ENCODE results near the gene NDRG3.
"Not testable (repeated sequence)": the region's sequence is repeated elsewhere in the genome, so short reads cannot be mapped to it uniquely, and the experiment has no call there.

The NDRG3 gene

DNA sequence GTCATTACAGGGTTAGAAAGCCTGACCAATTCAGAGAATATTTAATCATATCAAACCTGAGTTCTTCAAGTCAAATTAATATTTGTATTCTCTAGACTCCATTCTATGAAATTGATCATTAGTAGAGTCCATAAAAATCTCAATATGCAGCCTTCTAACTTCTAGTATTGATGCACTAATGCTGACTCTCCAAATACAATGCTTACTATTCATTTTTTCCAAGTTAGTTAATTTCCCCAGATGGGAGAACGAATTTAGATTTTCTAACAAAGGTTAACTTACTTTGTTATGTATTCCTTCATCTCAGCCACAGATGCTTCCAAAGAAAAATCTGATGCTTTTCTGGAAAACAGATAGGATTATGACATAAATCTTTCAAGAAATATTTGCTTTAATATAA is 12.4 kb upstream of the NDRG3 start:
- no peak for DNase-seq

DNA sequence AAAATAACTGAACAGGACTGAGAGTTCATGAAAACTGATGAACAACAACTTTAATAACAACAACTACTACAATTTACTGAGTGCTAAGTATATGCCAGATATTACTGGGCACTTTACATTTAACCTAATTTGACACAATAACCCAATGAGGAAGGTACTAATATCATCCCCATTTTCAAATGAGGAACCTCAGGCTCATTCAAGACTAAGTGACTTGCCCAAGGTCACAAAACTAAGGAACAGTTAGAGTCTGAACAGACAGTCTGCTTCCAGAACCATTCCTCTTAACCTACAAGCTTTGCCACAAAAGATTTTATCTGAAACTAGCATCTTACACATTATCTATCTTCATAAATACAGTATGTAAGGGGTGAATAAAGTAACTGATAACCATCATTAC is 10.6 kb upstream of the NDRG3 start:
- no peak for DNase-seq

DNA sequence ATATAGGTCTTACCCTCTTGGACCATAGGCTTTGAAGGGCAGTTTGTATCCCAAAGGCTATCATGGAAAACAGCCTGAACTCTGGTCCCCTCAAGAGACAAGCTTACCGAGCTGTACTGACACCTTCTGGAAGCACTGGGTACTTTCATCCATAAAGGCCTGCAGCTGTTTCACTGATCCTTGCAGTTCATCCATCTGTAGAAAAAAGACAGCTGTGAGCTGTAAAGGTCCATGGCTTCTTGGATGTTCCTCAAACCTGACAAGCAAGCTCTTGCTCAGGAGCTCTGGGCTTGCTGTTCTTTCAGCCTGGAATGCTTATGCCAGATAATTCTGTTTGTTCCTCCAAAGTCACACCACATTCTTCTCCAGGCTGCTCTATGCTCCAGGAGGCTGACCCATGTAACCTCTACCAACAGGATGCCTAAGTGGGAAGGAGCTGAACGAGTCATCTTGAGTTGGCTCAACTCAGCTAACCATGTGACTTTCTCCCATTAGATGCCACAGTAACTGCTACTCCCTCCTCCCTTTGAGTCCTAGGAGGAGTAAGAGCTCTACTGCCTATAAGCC is 8.8 kb upstream of the NDRG3 start:
- peak; percentile 39 to 67 for DNase-seq

DNA sequence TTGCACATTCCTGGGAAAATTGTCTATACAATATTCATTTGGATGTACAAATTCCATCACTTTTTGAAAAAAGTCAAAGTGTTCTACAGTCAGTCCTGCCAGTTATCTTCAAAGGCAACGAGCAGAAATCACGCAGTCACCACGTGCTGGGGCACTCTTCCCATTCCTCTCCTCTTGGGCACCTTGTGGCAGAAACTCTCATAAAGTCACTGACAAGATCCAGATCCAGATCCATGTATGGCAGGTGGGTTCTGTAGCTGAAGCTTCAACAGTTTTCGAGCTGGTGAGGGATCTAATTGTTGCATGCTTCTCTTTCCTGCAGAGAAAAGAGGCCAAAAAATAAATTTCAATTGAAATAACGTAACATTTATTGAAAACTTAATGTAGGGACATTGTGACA is 6.7 kb upstream of the NDRG3 start:
- DNase-seq = no peak

DNA sequence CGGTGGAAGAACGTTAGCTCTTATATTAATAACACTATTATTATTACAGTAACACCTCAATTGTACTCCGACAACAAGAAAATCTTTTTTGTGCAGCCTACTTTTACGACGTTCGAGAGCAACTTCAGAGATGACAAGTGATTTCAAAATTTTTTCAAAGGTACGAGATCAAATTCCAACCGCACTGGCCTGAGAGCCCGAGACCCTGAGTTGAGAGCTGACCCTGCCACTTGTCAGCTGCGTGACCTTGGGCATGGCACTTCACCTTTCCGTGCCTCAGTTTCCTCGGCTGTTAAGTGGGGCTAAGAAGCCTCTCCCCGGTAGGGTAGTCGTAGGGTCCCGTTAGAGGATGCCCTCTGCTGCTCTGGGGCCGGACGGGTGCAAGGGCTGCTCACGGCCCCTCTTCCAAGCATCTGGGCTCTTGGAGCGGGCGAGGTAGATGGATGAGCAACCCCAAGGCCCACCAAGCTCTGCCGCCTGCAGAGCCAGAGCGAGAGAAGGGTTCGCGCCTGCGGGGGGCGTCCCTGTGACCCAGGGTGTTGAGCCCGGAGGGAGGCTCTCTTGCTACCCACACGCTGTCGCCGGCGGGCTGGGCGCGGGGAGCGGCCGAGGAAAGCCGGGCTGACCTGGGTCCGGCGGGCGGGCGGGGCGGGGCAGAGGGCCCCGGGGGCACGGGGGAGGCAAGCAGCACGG is 510 bp downstream of the NDRG3 start:
- no peak for DNase-seq

DNA sequence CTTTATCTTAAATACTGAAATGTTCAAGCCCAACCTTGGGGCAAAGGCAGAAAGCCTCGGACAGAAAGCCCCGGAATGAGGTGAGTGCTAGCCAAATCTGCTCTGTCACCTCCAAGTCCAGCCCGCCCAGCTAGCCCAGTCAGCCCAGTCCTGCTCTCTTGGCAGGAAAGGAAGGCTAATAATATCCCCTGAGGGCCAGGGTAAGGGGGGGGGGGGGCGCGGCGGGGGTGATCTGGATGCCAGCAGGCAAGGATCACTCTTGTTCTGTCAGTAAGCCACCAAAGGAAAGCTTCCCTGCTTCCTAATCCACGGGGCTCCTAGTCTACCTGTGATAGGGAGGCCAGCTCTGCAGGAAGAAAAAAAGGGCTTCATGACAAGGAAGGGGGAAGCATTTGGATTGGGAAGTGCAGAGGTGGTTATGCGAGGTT is 1.1 kb downstream of the NDRG3 start:
- DNase-seq = no peak

DNA sequence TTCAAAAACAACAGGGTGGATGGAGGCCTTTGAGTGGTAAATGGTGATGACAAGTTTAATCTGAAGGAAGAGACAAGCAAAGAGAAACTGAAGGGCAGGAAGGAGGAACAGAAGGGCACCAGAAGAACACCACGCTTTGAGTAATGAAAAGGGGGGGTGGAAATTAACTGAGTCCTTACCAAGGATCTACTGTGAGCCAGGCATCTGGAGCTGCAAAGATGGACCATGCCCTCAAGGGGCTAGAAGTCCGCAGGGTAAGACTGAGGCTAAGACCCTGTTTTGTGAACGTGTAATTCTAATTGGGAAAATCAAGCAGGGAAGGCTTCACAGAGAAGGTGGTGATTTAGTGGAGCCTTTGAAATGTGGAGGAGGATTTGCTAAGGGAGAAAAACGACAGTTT is 1.6 kb downstream of the NDRG3 start:
- DNase-seq = no peak

DNA sequence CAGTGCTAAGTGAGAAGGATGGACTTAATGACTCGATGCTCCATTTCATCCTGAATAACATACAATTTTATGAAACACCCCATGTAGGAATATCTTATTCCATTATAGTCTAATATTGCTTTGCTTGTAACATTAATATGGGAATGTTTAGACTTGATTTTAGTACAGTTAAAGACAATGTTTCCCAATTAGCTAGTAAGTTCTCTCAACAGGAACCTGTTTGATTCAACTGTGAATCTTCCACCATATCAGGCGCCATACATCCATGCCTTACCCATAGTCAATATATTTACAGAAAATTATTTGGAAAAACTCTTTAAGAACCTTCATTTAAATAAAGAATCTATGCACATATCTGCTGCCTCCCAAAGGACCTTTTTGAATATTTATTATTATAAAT is 3.3 kb downstream of the NDRG3 start:
- no peak for DNase-seq

DNA sequence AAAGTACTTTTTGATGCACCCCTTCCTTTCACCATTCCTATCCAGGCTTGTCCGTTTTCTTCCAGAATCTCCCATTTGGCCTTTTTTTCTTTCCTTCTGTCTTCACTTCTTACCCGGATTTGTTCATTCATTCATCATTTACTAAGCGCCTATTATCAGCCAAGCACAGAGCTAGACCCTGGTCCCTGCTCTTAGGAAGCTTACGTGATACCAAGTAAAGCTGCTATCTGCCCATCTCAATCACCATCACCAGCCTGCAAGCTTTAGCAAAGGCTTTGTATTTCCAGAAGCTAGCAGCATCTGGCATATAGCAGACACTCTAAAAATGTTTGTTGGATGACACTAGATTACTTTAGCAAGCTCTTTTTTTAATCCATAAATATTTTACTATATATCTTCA is 4.8 kb downstream of the NDRG3 start:
- no peak for DNase-seq

DNA sequence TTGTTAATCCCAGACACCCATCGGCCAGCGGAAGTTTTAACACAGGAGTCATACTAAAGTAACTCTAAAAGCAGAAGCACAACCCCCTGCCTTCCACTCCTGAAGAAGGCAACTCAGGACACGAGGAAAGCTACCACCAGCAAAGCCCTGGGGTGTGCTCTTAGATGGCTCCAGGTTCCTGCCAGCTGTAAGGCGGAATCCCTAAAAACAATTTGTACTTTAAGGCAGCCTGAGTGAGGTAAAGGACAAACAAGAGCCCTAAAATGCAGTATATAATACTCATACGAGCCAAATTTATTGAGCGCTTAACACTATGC is 8.7 kb downstream of the NDRG3 start:
- DNase-seq = no peak

DNA sequence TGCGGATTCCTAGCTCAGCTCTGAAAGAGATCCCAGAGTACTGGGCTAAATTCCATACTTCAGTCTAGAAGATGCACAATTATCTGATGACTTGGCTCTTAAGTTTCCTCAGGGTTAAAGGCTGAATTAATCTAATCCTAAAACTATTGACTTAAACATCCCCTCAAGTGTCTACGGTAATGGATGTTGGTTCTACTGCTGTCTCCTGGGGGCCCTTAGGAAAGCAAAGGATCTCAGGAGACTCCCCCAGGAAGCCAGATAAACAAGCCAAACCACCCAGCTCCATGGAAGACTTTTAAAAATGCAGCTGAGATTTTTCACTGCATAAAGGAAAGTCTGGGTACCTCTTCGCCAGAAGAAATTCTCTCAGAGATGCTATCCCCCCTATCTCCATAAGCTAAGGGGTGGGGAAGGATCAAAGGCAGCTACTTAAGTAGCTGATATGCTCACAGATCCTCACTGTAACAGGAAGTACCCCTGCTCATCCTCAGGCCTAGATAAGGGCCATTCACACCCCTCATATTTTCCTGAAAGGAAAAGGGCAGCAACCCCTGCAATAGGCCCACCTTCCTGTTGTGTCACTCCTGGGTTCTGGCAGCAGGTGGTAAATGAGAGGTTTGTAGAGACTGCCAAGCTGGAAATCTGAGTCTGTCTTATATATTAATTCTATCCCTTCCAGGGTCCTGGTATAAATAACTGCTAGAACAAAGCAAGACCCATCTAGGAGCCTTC is 9.3 kb downstream of the NDRG3 start:
- no peak for DNase-seq

DNA sequence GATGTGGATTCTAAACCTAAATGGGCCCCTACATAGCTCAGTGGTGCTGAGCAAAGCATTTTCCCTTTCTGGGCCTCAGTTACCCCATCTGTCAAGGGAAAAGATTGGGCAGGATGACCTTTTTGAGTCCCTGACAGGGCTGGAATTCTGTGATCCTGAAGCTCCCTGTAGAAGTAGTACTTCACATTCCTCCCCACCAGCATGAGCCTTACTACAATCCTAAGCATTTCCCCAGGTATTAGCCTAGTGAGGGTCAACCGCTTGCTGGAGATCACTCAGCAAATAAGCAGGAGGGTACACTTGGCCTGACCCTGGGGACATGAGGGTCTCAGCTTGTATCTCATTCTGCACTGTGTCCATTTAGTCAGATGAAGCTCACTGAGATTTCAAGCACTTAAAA is 13.4 kb downstream of the NDRG3 start:
- DNase-seq = no peak

DNA sequence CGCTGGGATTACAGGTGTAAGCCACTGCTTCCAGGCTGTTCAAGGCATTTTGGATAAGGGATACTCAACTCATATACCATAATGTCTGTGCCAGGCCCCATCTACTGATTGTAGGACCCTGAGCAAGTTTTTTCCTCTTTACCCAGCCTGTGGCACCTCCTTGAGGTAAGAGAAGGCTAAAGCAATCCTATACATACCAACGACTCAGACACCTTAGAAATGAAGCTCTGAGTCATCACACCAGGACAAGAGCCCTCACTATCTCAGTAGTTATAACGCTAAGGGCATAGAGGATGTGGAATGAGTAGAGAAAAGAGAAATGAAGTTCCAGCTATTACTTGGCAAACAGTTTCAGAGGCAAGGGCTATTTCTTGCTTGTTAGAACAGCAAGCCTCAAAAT is 16.9 kb downstream of the NDRG3 start:
- peak in 1 of 2 donors; percentile 10 for DNase-seq

DNA sequence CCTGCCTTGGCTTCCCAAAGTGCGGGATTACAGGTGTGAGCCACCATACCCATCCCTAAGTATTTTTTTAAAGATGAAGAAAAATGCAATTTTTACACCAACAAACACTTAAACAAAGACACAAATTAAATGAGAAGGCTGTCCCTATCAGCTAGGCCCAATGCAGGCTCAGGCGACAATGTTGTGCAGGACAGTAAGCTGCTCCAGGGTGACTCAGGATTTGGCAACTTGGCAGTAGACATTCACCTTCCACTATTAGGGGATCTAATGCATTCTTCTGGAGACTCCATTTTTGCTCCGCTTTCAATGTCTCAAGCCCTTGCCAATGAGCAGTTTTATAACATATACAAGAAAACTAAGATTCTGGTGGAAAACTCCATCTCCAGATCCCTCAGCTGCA is 19.7 kb downstream of the NDRG3 start:
- DNase-seq = no peak

DNA sequence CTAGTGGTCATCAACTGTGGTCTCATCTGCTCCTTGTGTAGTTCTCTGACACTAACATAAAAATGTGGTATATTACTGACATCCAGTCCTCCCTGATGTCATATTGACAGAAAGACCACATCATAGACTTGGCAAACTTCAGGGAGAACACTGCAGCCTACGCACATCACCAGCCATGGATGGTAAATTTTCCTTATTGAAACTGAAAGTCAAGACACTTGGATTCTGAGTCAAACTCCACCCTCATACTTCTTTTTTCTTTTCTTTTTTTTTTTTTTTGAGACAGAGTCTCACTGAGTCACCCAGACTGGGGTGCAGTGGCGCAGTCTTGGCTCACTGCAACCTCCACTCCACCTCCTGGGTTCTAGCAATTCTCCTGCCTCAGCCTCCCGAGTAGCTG is 25.4 kb downstream of the NDRG3 start:
- DNase-seq = no peak

DNA sequence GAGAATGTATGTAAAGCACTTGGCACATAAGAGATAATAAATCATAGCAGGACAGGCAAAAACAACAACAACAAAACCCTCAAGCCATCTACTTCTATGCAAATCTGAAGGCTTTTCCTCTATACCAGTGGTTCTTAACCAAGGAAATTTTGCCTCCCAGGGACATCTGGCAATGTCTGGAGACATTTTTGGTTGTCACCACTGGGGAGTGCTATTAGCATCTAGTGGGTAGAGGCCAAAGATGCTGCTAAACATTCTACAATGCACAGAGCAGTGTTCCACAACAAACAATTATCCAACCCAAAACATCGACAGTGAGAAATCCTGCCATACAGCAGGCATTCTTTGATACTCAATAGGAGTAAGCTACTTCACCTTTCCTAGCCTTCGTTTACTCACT is 28.2 kb downstream of the NDRG3 start:
- peak; percentile 6 to 39 for DNase-seq

DNA sequence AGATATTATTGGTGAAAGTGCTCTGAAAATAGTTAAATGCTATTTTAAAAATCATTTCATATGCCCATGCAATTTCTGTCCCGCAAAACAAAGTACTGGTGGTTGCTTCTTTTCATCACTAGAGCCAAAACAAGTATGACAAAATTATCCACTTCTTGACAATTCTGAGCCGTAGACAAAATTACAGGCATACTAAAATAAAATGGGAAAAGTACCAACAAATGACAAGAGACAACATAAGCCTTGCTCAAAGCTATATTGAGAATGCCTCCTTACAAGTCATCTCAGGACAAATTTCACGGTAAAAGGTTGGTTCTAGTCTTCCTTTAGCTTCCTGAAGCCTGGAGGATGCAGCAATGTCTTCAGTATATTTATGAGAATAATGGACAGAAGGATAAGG is 28.9 kb downstream of the NDRG3 start:
- no peak for DNase-seq

DNA sequence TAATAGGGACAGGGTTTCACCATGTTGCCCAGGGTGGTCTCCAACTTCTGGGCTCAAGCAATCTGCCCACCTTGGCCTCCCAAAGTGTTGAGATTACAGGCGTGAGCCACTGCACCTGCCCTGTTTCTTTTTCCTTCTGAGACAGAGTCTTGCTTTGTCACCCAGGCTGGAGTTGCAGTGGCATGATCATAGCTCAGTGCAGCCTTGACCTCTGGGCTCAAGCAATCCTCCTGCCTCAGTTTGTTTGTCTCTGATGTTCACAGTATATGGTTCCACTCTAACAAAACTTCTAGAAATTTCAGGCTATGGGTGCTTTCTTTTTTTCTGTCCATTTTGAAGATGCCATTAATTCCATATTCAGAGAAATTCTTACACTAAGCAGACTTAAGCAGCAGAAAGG is 33.1 kb downstream of the NDRG3 start:
- no peak for DNase-seq

DNA sequence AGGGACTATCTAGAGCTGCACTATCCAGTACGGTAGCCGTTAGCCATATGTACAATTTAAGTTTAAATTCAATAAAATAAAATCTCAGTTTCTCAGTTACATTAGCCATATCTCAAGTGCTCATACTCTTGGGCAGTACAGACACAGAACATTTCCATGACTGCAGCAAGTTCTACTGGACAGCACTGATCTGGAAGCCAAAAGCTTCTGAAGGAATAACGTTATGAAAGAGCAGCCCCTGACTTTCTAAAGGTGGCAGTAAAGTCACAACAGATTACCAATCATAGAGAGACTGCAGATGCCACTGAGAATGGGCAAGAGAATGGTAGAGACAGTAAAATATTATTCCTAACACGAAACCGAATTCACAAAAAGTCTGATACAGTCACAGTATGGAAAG is 36.8 kb downstream of the NDRG3 start:
- no peak for DNase-seq

DNA sequence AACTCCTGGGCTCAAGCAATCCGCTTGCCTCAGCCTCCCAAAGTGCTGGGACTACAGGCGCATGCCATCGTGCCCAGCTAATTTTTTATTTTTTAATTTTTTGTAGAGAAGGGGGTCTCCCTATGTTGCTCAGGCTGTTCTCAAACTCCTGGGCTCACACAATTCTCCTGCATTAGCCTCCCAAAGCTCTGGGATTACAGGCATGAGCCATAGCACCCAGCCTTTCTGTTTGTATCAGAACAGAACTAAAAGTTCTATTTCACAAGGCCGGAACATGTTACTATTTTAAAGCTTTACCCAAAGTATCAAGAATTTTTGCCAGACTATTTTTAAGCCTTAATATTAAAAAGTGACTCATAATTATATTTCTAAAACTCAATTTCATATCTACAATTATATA is 42.4 kb downstream of the NDRG3 start:
- no peak for DNase-seq

DNA sequence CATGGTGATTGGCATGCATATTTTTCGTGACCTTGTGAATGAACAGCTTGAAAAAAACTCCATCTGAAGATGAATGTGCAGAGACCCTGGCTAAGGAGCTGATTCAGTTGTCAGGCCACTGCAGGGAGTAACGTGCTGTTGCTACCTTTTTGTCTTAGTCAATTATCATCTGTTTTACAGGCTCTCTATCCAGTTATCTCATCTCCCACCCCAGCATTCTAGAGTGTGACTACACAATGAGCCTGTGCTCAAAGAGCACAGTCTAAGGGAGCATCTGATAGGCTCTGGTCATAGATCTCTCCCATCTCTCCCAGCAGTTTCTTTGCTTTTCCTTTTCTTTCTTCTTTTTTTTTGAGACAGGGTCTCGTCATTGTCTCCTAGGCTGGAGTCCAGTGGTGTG is 45.5 kb downstream of the NDRG3 start:
- DNase-seq = no peak

DNA sequence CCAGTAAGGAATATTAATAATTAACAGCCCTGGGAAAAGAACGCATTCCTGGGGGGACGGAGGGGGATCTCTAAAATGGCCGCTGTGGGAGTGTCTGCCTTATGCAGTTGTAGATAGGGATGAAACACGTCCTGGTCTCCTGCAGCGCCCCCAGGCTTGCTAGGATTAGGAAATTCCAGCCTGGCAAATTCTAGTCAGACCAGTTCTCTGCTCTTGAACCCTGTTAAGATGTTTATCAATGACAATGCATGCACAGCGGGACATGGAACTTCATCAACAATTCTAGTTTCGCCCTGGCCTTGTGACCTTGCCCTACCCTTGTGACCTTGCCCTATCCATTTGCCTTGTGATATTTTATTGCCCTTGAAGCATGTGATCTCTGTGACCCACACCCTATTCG is 50.4 kb downstream of the NDRG3 start:
- not testable (repeated sequence) for DNase-seq

DNA sequence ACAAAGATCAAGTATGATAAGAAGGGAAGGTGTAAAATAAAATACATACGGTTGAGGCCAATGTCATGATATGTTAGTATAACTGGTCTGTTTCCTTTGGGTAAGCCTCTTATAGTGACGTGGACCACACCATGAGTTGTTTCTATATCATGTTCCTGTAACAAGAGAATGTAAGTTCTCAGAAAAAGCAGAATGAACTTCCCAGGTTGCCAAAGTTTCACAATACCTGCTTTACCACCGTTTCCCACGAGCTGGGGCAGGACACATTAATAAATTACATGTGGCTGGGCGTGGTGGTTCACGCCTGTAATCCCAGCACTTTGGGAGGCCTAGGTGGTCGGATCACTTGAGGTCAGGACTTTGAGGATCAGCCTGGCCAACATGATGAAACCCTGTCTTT is 57.3 kb downstream of the NDRG3 start:
- DNase-seq = no peak

DNA sequence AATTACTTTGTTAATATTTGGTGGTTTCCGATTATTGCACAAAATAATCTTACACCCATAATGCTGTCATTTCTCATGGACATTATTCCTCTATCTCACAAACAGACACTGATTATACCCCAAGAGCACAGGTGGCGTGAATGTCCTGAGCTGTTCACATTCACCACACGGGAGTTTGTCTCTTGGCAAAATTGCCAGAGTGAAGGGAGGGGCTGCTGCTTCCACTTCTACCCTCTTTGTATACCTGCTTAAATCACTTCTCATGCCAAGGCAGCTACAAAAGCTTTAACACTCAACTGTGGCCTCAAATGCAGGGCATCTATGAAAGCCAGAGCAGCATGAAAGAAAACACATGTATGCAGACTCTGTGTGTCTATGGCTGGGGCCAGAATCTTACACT is 58.0 kb downstream of the NDRG3 start:
- DNase-seq = no peak

DNA sequence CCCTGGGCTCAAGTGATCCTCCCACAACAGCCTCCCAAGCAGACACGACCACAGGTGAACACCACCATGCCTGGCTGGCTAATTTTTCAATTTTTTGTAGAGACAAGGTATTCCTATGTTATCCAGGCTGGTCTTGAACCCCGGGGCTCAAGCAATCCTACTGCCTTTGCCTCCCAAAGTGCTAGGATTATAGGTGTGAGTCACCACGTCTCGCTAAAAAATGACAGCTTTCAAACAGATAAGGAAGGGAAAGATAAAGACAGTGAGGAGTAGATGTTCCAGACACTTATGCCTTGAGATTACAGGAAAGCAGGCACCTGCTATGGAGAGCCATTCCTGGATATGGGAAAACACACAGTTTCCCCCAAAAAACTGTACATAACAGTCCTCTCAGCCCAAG is 58.9 kb downstream of the NDRG3 start:
- no peak for DNase-seq
